Subcutaneous abdominal adipose tissue (tissue), 5 donors: ENCODE results near the gene PHTF2.
"Not testable (repeated sequence)": the region's sequence is repeated elsewhere in the genome, so short reads cannot be mapped to it uniquely, and the experiment has no call there.

ENCODE experiments used
- H3K27ac ChIP-seq: one replicate; pipeline ENCODE4 v1.7.0; 2013; ENCODE audit warnings: low read depth, mild to moderate bottlenecking, inconsistent platforms, low read length, moderate library complexity
- H3K27me3 ChIP-seq, 5 donors: one replicate each; pipeline ENCODE4 v1.7.0; 2013; ENCODE audit warnings: low read length in 5 of 5, inconsistent platforms in 1 of 5; ENCODE audit not compliant: control insufficient read depth in 5 of 5, insufficient read depth in 4 of 5
- H3K36me3 ChIP-seq, 5 donors: one replicate each; pipeline ENCODE4 v1.7.0; 2013; ENCODE audit warnings: low read length in 5 of 5; ENCODE audit not compliant: control insufficient read depth in 5 of 5, insufficient read depth in 5 of 5
- H3K4me1 ChIP-seq, 5 donors: one replicate each; pipeline ENCODE4 v1.7.0; 2013; ENCODE audit warnings: low read length in 5 of 5, mild to moderate bottlenecking in 3 of 5, moderate library complexity in 1 of 5; ENCODE audit not compliant: control insufficient read depth in 5 of 5, insufficient read depth in 5 of 5
- H3K4me3 ChIP-seq, 5 donors: one replicate each; pipeline ENCODE4 v1.7.0; 2013; ENCODE audit warnings: low read length in 5 of 5, low read depth in 1 of 5
- H3K9ac ChIP-seq, 5 donors: one replicate each; pipeline ENCODE4 v1.7.0; 2013; ENCODE audit warnings: low read length in 5 of 5, mild to moderate bottlenecking in 4 of 5, moderate library complexity in 3 of 5
- H3K9me3 ChIP-seq, 5 donors: one replicate each; pipeline ENCODE4 v1.7.0; 2013; ENCODE audit warnings: low read length in 5 of 5; ENCODE audit not compliant: control insufficient read depth in 5 of 5
- donor health status: healthy.
- donor health status: healthy.
- donor health status: healthy.
- donor health status: healthy.
- donor health status: healthy.

PHTF2 gene

DNA sequence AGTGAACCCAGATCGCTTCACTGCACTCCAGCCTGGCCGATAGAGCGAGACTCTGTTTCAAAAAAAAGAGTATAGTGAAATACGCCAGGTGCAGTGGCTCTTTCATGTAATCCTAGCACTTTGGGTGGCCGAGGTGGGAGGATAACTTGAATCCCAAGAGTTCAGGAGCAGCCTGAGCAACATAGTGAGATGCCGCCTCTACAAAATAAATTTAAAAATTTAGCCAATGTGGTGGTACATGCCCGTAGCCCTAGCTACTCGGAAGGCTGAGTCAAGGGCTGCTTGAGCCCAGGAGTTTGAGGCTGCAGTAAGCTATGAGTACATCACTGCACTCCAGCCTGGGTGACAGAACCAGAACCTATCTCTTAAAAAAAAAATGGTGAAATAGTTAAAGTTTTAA is 28.3 kb upstream of the PHTF2 start:
- H3K9me3 ChIP-seq = no peaks in the 10 kb centered on the region
- peaks cover 8 to 23% (median 15%) of the 10 kb centered on the region in 5 donors for H3K36me3 ChIP-seq
- no peak overlapping the region for H3K9ac ChIP-seq
- no peaks in the 10 kb centered on the region for H3K4me1 ChIP-seq
- H3K27me3 ChIP-seq = no peaks in the 10 kb centered on the region
- no peak overlapping the region for H3K4me3 ChIP-seq
- H3K27ac ChIP-seq = no peak overlapping the region

DNA sequence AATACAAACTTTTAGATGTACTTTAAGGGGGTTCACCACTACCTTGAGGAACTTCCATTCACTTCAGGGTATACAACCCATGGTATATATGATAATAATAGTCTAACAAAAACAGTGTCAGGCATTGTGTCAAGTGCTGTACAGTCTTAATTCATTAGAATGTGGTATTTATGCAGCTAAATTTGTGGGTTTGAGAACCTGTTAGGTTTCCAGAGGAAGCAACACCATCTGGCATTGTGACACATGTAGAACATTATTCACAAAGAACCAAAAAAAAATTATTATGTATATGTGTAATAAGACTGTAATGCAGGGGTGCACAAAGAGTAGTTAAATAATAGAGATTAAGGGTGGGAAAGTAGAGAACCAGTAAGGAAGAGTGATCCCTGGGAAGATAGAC is 26.7 kb upstream of the PHTF2 start:
- Histone ChIP-seq H3K27ac (no peak overlapping the region), H3K9ac (no peak overlapping the region), H3K27me3 (no peaks in the 10 kb centered on the region), H3K36me3 (peaks cover 5 to 32% (median 16%) of the 10 kb centered on the region in 5 donors), H3K4me1 (no peaks in the 10 kb centered on the region), H3K4me3 (no peak overlapping the region), H3K9me3 (peaks cover under 1 to 6% (median 2%) of the 10 kb centered on the region in 5 donors)

DNA sequence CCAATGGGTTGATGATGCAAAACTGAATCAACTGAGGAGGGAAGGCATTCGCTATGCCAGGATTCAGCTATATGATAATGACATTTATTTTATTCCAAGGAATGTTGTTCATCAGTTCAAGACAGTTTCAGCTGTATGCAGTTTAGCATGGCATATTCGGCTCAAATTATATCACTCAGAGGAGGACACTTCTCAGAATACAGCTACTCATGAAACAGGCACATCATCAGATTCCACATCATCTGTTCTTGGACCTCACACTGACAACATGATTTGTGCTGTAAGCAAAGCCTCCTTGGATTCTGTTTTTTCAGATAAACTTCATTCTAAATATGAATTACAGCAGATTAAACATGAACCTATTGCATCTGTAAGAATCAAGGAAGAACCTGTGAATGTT is 20.0 kb upstream of the PHTF2 start:
- no peaks in the 10 kb centered on the region for H3K4me1 ChIP-seq
- H3K36me3 ChIP-seq = peaks cover 8 to 39% (median 30%) of the 10 kb centered on the region in 5 donors
- H3K4me3 ChIP-seq = no peak overlapping the region
- H3K9ac ChIP-seq = no peak overlapping the region
- peaks cover 2 to 6% (median 4%) of the 10 kb centered on the region in 5 donors for H3K9me3 ChIP-seq
- H3K27ac ChIP-seq = no peak overlapping the region
- H3K27me3 ChIP-seq = no peaks in the 10 kb centered on the region

DNA sequence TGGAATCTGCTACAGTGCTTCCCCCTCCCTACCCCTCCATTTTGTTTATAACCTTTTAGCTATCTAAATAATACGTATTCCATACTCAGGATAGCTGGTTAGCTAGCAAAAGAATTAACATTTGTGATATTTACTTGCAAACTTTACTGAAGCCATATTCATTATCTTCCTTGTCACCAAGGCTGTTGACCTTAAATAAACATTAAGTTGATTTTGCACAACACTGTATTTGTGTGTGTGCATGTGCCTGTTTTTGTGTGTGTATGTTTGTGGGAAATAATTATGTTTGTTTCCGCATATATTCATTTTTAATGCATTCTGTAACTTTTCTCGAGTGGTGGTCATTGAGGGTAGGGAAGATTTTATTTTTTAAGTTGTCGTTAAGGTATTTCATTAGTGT is 16.2 kb upstream of the PHTF2 start:
- no peak overlapping the region for H3K4me3 ChIP-seq
- H3K27ac ChIP-seq = no peak overlapping the region
- no peak overlapping the region for H3K9ac ChIP-seq
- H3K4me1 ChIP-seq = no peaks in the 10 kb centered on the region
- H3K9me3 ChIP-seq = peaks cover 0 to 9% (median 0%) of the 10 kb centered on the region in 5 donors
- H3K27me3 ChIP-seq = no peaks in the 10 kb centered on the region
- peaks cover 8 to 20% (median 18%) of the 10 kb centered on the region in 5 donors for H3K36me3 ChIP-seq

DNA sequence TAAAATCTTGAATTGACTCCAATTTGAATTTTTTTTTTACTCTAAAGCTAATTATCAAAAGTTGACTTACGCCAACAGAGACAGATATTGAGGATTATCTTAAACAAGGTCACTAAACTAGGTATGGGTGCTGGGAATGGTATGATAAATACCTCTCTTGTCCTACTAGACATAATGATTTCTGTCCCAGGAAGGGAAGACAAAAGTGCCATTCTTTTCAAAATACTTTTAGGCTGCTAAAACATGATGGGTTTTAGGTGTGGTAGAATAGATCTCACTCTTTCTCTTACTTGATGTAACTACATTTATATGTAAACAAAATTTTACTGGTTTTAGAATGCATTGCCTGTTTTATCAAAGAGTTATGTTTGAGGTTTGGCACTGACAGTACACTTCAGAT is 15.5 kb upstream of the PHTF2 start:
- peaks cover 0 to 9% (median 0%) of the 10 kb centered on the region in 5 donors for H3K9me3 ChIP-seq
- no peak overlapping the region for H3K4me3 ChIP-seq
- peaks cover 8 to 20% (median 17%) of the 10 kb centered on the region in 5 donors for H3K36me3 ChIP-seq
- H3K9ac ChIP-seq = no peak overlapping the region
- no peaks in the 10 kb centered on the region for H3K27me3 ChIP-seq
- H3K4me1 ChIP-seq = no peaks in the 10 kb centered on the region
- no peak overlapping the region for H3K27ac ChIP-seq

DNA sequence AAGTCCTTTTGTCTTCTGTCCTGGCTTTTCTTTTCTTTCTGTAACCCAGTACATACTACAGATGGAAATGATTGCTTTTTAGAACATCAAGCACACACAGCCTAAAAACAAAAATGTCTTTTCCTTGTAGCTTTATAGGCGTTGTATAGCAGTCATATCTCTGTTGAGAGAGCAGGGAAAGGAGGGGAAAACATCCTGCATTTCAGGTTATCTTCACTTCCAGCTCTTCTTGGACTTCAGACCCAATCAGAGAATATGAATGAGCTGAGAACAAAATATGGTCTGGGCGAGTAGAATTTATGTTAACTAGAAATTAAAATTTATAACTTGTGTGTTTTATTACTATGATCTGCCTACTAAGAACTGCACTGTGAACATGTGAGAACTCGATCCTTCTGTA is 15.0 kb upstream of the PHTF2 start:
- Histone ChIP-seq H3K36me3 (peaks cover 6 to 17% (median 13%) of the 10 kb centered on the region in 5 donors), H3K27ac (no peak overlapping the region), H3K27me3 (no peaks in the 10 kb centered on the region), H3K4me1 (no peaks in the 10 kb centered on the region), H3K9me3 (peaks cover 0 to 9% (median 0%) of the 10 kb centered on the region in 5 donors), H3K4me3 (no peak overlapping the region), H3K9ac (no peak overlapping the region)

DNA sequence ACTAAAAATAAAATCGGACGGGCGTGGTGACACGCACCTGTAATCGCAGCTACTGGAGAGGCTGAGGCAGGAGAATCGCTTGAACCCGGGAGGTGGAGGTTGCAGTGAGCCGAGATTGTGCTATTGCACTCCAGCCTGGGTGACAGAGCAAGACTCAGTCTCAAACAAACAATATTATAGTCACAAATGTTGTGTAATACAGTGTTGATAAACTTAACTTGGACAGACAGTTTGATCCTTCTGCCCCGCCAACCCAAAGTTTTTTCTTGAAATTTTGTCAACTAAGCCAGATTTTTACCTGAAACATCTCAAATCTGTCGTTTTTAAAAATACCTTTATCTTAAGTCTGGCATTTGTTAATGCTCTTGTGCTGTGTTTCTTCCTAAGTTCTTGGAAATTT is 14.1 kb upstream of the PHTF2 start:
- not testable (repeated sequence) for H3K9me3 ChIP-seq, H3K4me1 ChIP-seq, H3K27ac ChIP-seq, H3K9ac ChIP-seq, H3K27me3 ChIP-seq, H3K4me3 ChIP-seq
- peaks cover 0 to 11% (median 8%) of the 10 kb centered on the region in 5 donors for H3K36me3 ChIP-seq

DNA sequence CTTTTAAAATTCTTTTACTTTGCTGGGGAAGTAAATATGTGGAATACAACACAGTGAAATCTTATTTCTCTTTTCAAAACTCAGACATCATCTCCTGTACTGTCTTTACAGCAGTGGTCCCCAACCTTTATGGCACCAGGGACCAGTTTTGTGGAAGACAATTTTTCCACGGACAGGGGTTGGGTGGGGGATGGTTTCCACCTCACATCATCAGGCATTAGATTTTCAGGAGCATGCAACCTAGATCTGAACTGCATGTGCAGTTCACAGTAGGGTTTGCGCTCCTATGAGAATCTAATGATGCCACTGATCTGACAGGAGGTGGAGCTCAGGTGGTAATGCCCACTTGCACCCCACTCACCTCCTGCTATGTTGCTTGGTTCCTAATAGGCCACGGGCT is 12.6 kb upstream of the PHTF2 start:
- Histone ChIP-seq H3K36me3 (peaks cover 0 to 6% (median under 1%) of the 10 kb centered on the region in 5 donors), H3K9ac (no peak overlapping the region), H3K4me3 (no peak overlapping the region), H3K27ac (no peak overlapping the region), H3K4me1 (no peaks in the 10 kb centered on the region), H3K27me3 (no peaks in the 10 kb centered on the region), H3K9me3 (peaks cover 0 to 9% (median 0%) of the 10 kb centered on the region in 5 donors)

DNA sequence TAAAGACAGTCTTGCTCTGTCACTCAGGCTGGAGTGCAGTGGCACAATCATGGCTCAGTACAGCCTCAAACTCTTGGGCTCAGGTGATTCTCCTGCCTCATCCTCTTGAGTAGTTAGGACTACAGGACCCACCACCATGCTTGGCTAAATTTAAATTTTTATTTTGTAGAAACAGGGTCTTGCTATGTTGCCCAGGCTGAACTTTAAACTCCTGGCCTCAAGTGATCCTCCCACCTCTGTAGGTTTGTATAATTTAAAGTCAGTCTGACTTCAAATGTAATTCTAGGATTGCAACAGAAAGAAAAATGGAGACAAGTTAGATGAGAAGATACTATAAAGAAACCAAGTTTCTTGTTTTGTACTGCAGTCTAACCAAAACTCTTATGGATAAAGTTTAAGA is 11.8 kb upstream of the PHTF2 start:
- Histone ChIP-seq H3K4me3 (no peak overlapping the region), H3K9me3 (peaks cover 0 to 9% (median 0%) of the 10 kb centered on the region in 5 donors)

DNA sequence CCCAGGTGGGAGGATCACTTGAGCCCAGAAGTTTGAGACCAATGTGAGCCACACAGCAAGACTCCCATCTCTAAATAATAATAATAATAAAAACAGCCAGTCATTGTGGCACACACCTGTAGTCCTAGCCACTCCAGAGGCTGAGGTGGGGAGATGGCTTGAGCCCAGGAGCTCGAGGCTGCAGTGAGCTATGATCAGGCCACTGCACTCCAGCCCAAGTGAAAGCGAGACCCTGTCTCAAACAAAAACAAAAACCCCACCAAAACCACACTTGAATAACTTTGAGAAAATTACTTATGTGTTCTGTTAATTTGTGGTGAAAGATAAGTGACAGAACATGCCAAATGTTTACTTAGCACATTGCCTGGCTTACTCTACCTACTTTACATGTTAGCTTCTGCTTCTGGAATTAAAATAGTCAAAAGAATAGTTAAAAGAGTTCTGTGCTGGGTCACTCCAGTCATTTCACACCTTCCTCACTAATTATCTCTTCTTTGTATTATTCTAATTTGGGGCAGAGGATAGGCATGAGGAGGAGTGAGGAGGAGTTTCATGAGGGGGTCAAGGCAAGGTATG is 10.2 kb upstream of the PHTF2 start:
- no peak overlapping the region for H3K9ac ChIP-seq
- peaks cover 0 to 3% (median 0%) of the 10 kb centered on the region in 5 donors for H3K36me3 ChIP-seq
- H3K27me3 ChIP-seq = no peaks in the 10 kb centered on the region
- no peak overlapping the region for H3K27ac ChIP-seq
- H3K4me1 ChIP-seq = no peaks in the 10 kb centered on the region
- H3K9me3 ChIP-seq = peaks cover 0 to 9% (median 0%) of the 10 kb centered on the region in 5 donors
- no peak overlapping the region for H3K4me3 ChIP-seq

More for the DNA sequence above, 11.8 kb upstream of the PHTF2 start:
- Histone ChIP-seq H3K27ac (no peak overlapping the region), H3K36me3 (peaks cover 0 to 5% (median 0%) of the 10 kb centered on the region in 5 donors), H3K27me3 (no peaks in the 10 kb centered on the region), H3K9ac (no peak overlapping the region), H3K4me1 (no peaks in the 10 kb centered on the region)
